Measurements from ENCODE around the gene CCR7. TPM values are rescaled to one million over a fixed set of nuclear protein-coding genes. Genes with fewer than 3 reads are reported as not detected.

The CCR7 gene
- total and polyA plus RNA-seq, 2 of the 13 experiments (the other 11 are each of a cell fraction or from before 2014, with no cell fraction given): 0.04 to 0.53 TPM

DNA sequence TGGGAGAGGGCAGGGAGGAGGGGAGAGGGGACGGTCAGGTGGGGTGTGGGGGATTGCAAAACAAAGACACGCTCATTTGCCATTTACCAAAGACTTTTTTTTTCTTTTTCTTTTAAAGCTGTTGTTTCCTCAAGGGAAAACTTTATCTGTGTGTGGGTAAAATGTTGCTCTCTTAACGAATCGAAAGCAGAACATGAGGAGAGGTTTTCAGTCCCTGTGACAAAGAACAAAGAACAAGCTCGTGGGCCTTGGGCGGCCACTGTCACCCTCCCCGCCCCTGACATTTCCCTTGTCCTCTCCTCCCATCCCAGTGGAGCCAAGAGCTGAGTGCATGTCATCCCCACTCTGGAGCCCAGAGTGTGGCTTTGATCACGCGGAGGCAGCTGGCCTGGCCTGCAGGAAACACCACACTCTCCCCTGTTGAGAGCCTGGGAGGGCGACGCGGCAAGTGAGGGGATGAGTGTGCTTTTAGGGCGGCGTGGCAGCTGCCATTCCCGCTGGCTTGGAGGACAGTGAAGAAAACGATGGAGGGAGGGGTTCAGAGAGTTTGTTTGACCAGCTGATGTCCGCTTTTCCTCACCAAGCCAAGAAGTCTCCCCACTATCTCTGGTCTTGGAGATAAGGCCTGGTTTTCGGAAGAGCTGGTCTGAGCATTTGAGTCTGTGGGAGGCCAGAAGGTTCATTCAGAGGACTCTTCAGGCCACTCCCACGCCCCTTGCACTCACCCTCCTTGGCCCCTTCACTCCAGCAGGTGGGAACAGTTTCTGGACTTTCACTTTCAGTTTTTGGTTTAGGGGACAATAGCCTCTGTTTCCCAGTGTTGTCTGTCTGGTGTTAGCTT lies 11.4 kb downstream of the CCR7 start (continued):
- TF ChIP-seq ZNF30 (CRISPR knock-in tag; IDR thresholded peaks at IDR 0.05) (no peak), ZFY (CRISPR knock-in tag; IDR thresholded peaks at IDR 0.05) (peak; percentile 62), ZNF501 (CRISPR knock-in tag; IDR thresholded peaks at IDR 0.05) (0 out of 2 replicates have a peak, but pooled peaks have one; percentile 42), MIER2 (CRISPR knock-in tag; IDR thresholded peaks at IDR 0.05) (no peak), SMARCC2 (IDR thresholded peaks at IDR 0.05) (no peak), ZNF746 (CRISPR knock-in tag; IDR thresholded peaks at IDR 0.05) (no peak), ARID4A (CRISPR knock-in tag; IDR thresholded peaks at IDR 0.05; ENCODE audit: borderline replicate concordance) (no peak; the same call in 1 of the 2 replicates), RERE (CRISPR knock-in tag; IDR thresholded peaks at IDR 0.05; ENCODE audit: low read depth) (no peak), ZKSCAN5 (CRISPR knock-in tag; IDR thresholded peaks at IDR 0.05) (no peak), WIZ (CRISPR knock-in tag; IDR thresholded peaks at IDR 0.05) (no peak), MED8 (CRISPR knock-in tag; IDR thresholded peaks at IDR 0.05; ENCODE audit: insufficient replicate concordance) (no peak), MEIS1 (CRISPR knock-in tag; IDR thresholded peaks at IDR 0.05; ENCODE audit: borderline replicate concordance) (peak; percentile 39; the same call in 1 of the 2 replicates), RARA (CRISPR knock-in tag; IDR thresholded peaks at IDR 0.05) (peak; percentile 50; the same call in 1 of the 2 replicates), ZSCAN12 (CRISPR knock-in tag; IDR thresholded peaks at IDR 0.05) (no peak), TMF1 (CRISPR knock-in tag; IDR thresholded peaks at IDR 0.05; ENCODE audit: low read depth) (no peak), RFXANK (CRISPR knock-in tag; IDR thresholded peaks at IDR 0.05) (no peak), ZNF350 (CRISPR knock-in tag; IDR thresholded peaks at IDR 0.05; ENCODE audit: borderline replicate concordance, low read depth) (no peak), SMAD3 (CRISPR knock-in tag; IDR thresholded peaks at IDR 0.05) (no peak), ARNT2 (CRISPR knock-in tag; IDR thresholded peaks at IDR 0.05; ENCODE audit: low read depth) (no peak), ZNF75D (CRISPR knock-in tag; IDR thresholded peaks at IDR 0.05; ENCODE audit: borderline replicate concordance) (no peak), ZNF790 (CRISPR knock-in tag; IDR thresholded peaks at IDR 0.05; ENCODE audit: borderline replicate concordance) (no peak), KDM1A (CRISPR knock-in tag; IDR thresholded peaks at IDR 0.05) (no peak)
